Erythroblast (primary cell): Measurements from ENCODE around the gene INPPL1.

ENCODE experiments used
- DNase-seq, 2 experiments: peaks; one replicate each; lab custom pipeline; 2025; lab: John Stamatoyannopoulos, UW
- GATA1 ChIP-seq: IDR thresholded peaks from 2 replicates; pipeline ENCODE4 v1.6.1; 2011; ENCODE audit warnings: low read depth, mild to moderate bottlenecking, control low read depth, low read length, moderate library complexity
- POLR2A ChIP-seq: IDR thresholded peaks from 2 replicates; pipeline ENCODE4 v1.6.1; 2011; ENCODE audit warnings: mild to moderate bottlenecking, low read length

INPPL1 gene

DNA sequence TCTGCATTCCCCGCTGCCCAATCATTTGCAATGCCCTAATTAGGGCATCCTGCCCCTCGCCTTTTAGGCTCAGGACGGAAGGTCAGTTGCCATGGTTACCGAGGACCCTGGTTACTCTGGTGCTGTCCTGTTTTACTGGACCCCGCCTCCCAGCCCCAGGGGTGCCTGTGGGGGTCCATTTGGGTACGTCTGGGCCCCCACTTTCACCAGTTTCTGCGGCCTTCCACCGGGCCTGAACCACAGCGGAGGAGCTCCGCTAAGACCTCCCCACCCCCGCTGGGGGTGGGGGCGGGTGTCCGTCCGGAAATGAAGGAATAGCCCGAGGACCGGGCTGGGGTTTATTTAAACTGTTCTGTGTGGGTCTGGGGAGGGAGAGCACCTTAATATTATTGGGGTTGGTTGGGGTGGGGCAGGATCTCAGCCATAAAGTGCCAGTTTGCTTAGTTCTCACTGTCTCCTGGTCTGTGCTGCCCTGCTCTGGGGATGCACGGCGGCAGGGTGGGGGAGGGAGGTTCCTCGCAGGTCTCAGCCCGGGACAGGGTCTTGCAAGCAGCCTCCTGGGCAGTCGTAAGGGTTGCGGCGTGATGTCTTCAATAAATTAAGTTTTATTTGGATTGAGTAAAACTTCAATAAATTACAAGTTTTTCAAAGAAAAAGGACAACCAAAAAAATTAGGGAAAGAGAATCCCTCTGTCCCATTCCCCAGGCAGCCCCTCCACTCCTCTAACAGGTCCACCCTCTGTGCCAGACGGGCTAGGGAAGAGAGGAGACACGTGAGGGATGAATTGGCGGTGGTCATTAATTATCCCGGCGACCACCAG lies 14.1 kb downstream of the INPPL1 start:
- TF ChIP-seq POLR2A = peak; percentile 12
- no peak for TF ChIP-seq GATA1
- no peak for DNase-seq

DNA sequence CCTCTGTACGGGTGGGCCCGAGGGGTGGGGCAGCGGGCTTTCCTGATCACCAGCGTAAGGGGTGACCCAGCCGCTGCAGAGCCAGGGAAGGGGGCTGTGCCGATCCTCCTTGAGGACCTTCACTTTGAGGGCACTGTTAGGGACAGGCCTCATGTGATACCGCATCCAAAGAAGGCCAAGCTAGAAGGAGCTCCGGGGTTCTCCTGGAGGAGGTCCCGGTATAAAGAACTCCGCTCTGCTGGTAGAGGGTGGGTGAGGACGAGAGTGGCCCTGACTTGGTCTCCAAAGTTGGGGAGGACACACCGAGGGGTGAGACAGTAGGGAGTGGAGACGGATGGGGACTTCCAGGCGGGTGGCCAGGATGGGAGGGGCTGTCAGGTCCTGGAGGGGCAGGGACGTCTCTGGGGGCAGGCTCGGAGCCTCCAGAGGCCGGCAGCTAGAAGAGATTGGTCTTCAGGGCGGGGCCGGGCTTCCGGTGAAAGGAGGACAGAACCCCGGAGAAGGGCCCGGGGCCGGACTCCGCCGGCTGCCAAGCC lies 14.8 kb downstream of the INPPL1 start:
- DNase-seq = peak; percentile 55 to 61
- no peak for TF ChIP-seq GATA1
- peak; percentile 33 for TF ChIP-seq POLR2A

DNA sequence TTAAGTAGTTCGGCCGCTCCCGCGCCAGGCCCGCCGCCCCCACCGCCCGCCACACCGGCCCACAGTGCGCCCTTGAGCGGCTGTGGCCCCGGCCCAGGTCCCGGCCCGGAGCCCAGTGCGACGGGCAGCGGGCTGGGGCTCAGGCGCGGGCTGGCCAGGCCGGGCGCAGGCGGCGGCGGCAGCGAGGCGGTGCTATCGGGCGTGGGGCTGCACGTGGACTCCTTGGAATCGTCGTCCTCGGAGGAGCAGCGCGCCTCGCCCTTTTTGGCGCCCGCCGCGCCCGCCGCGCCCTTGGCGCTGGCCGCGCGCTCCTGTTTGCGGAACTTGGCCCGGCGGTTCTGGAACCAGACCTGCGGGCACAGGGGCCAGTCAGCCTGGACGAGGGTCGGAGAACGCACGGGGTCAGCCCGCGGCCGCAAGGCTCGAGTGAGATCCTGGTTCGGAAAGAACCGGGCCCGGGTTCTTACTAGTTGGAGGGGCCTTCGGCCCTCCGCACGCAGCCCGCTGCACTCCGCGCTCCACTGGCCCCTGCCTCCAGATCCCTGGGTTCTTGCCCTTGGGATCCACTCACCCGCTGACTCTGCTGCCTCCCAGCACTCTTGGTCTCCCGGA lies 15.4 kb downstream of the INPPL1 start:
- no peak for TF ChIP-seq POLR2A
- TF ChIP-seq GATA1 = no peak
- DNase-seq = peak; percentile 70

DNA sequence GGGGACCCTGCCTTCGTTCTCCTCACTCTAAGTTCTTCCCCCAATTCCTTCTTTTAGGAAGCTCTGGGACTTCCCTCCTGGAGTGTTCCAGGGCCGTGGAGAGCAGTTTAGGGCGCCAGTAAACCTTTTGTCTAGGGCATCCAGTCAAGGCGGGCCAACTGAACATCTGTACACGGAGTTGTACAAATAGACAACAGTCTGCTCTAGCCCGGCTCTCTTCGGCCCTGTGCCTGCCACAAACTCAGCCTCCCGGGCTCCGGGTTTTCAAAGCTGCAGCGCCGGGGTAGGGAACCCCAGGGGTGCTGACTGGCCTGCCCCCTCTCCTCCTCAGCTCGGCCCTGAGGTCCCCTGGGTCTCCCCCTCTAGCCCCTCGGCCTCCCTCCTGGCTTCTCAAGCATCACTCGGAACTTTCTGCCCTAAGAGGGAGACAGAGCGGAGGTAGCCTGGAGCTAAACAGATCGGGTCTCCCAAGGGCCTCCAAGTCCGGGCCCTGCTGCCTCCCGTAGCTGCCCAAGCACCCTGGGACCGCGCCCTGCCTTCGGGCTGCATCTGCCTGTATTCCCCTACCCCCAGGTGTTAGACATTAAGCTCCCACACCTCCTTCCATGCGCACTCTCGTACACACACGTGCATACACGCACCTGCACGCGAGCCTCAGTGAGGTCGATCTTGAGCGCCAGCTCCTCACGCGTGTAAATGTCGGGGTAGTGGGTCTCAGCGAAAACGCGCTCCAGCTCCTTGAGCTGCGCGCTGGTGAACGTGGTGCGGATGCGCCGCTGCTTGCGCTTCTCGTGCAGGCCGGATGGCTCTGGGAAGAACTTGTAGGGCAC lies 16.1 kb downstream of the INPPL1 start:
- TF ChIP-seq GATA1 (no peak), POLR2A (no peak)

DNA sequence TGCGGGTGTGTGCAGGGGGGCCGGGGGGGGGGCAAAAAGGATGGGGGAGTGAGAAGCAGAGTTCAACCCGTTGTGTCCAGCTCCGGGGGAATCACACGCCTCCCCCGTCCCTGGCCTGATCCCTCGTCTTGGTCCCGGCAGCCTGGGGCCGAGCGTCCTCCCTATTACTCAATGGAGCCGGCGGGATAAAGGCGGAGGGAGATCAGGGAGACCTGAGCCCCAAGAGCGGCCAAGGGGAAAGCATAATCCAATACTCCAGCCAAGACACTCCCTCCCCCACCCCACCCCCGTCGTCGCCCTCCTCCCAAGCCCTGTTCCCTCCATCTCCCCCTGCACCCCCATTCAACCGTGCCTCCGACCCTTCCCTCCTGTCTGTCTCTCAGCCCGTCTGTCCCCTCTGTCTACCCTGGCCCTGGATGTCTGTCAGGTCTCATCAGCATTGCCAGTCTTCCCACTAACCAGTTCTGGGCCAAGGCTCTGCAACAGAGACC lies 16.8 kb downstream of the INPPL1 start:
- DNase-seq = no peak
- no peak for TF ChIP-seq GATA1
- no peak for TF ChIP-seq POLR2A

More for the DNA sequence above, 16.1 kb downstream of the INPPL1 start:
- peak; percentile 33 for DNase-seq

DNA sequence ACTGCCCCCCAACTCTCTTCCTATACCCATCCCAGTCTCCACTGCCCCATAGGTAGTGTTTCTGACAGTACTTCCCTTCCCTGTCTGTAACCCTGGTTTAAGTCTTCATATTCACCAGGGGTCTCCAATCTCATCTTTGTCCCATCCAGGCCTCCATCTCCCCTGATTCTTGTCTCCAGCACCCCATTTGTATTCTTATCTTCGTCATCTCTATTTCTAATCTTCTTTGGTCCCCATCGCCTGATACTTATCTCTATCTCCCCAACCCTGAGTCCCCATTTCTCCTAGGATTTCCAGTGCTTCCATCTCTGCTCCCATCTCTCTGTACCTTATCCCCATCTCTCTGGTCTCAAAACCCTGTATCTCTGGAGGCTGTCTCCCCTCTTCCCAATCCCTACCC lies 17.6 kb downstream of the INPPL1 start:
- no peak for TF ChIP-seq POLR2A
- no peak for TF ChIP-seq GATA1
- DNase-seq = no peak

DNA sequence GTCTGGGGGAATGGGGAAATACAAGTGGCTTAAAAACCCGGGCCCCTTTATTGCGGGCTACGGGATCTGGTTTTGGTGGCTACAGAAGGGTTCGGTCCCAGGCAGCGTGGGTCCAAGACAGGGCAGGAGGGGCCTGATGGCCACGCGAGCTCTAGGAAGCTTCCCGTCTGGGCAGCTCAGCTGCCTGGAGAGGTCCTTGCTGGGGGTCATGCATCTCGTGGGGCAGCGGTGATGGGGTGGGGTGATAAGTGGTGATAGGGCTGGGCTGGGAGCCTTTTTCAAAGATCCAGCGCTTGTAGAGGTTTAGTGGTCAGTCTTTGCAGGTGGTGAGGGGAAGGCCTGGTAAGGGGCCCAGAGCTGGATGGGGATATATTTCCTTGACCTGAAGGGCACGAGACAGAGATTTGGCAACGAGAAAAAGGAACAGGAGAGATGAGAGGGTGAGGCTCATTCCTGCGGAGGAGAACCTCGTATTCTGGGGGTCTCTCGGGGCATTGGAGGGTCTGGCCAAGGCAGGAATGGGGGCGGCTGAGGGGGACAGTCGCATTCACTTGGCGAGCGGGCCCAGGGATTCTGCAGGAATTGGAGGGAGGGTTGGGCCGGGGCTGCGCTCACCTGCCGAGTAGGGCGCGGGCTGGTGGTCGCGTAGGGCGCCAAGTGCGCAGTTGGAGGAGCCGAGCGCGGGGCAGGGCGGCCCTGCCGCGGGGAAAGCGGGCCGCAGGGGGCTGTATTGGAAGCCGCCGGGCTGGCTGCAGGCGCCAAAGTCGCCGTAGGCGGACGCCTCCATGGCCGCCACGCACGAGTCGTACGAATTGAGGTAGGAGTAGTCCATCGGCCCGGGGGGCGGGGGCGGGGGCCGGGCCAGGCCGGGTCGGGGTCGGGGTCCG lies 18.8 kb downstream of the INPPL1 start:
- no peak for TF ChIP-seq GATA1
- TF ChIP-seq POLR2A = no peak
- DNase-seq = no peak

DNA sequence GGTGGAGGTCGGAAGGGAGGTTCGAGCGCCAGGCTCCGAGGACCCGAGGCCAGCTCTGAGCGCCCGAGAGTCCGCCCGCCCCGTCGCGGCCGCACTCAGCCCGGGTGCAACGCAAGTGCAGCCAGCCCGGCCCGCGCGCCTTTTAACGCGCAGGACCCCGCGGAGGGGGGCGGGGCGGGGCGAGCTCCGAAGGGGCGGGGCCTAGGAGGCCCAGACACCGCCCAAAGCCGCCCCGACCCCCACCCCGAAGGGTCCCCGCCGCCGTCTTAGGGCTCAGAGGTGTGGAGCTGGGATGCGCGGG lies 19.4 kb downstream of the INPPL1 start, which contains the start of gene PHOX2A:
PHOX2A (minus strand) TSS at position 117 of the 301 bp plus-strand sequence. CDS start 172 bp downstream, outside the sequence.
- DNase-seq = no peak
- TF ChIP-seq GATA1 (no peak), POLR2A (no peak)

DNA sequence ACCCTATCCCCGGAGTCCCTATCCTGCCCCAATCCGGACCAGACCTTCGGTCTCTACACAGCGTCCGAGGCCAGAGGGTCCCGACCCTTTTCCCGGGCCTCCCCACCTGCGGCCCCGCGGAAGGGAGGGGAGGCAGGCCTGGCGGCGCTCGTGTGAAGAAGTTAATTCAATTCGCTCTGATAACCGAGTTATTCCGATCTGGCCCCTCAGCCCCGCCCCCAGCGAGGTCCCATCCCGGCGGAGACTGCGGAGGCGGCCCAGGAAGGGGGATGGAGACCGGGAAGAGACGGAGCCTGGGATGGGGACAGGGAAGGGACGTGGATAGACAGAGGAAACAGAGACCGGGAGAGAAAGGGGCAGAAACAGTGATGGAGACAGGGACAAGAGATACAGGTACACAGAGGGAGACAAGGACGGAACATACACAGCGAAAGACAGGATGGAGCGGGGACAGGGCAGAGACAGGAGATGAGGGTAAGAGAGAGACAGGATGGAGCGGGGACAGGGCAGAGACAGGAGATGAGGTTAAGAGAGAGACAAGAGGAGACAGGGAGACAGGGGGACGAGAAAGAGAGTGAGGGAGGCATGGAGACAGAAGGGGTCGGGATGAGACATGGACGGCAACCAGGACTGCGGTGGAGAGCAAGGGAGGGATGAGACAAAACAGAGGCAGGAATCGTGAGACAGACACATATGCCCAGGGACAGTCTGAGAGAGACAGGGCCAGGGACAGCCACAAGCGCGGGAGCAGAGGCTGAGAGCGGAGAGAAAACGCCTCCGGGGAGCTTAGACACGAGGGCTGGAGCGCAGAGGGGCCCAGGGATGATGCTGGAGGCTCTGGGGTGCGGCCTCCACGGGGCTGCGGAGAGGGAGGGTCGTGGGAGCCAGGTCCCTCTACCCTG lies 20.0 kb downstream of the INPPL1 start:
- DNase-seq = no peak
- TF ChIP-seq GATA1 (no peak), POLR2A (no peak)

DNA sequence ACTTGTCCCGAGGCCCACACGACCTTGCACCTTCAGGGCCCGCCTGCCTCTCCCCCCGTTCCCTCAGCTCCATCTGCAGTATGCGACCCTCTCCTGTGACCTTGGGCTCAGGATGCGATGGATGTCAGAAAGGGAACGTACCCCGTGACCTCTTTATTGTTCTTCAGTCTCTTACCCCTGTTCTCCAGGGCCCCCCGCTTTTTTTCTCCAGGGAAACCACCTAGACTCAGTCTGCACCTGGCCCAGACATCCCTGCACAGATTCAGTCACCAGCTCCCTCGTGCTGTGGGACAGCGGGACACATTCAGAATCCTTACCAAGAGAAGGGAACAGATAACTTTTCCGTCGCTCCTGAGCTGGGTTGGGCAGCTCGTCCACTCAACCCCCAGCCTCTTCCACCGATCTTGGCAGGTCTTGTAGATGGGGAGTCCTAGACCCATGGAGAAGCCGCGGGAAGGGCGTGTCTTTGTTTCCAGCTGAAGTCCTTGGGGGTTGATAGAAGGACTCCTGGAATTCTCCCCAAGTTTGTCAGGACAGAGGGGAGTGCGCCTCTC lies 20.8 kb downstream of the INPPL1 start:
- DNase-seq = no peak
- TF ChIP-seq POLR2A = no peak
- no peak for TF ChIP-seq GATA1

DNA sequence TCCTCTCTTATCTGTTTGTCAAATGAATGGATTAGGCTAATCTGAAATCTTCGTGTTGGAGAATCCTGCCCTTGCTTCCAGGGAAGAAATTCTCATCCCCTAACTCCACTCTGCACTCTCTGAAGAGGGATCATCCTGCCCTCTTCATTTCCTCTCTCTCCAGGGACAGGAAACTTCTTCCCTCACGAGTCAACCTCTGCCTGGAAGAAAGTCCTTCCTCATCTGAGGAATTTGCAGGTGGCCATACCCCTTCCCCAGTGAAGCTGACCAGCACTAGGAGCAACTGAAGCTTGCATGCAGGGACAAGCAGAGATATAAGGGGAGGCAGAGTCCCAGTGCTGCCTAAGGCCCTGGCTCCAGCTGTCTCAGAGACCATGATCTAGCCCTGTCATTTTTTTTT lies 23.0 kb downstream of the INPPL1 start:
- DNase-seq = no peak
- no peak for TF ChIP-seq POLR2A
- no peak for TF ChIP-seq GATA1
